Glutamatergic neuron (in vitro differentiated cells): Measurements from ENCODE around the gene MEF2D. TPM values are rescaled to one million over a fixed set of nuclear protein-coding genes. Genes with fewer than 3 reads are reported as not detected.
A peak's percentile ranks its signal among the peaks of the same experiment; 100 is the strongest.

Source experiments
- DNase-seq: peaks from one replicate; pipeline ENCODE4 v3.0.0; 2022
- H3K27ac Mint-ChIP-seq: one replicate; pipeline ENCODE4 v1.8.0; 2020; ENCODE audit warnings: mild to moderate bottlenecking, mixed read lengths, inconsistent platforms; ENCODE audit not compliant: unreplicated experiment
- H3K27me3 Mint-ChIP-seq: one replicate; pipeline ENCODE4 v1.8.0; 2020; ENCODE audit warnings: mild to moderate bottlenecking, moderate library complexity, mixed read lengths, inconsistent platforms; ENCODE audit not compliant: unreplicated experiment
- H3K36me3 Mint-ChIP-seq: one replicate; pipeline ENCODE4 v1.8.0; 2020; ENCODE audit warnings: mild to moderate bottlenecking, mixed read lengths, inconsistent platforms; ENCODE audit not compliant: unreplicated experiment
- H3K4me1 Mint-ChIP-seq: one replicate; pipeline ENCODE4 v1.8.0; 2020; ENCODE audit warnings: mild to moderate bottlenecking, low read depth, mixed read lengths, inconsistent platforms; ENCODE audit not compliant: unreplicated experiment
- H3K4me3 Mint-ChIP-seq: one replicate; pipeline ENCODE4 v1.8.0; 2020; ENCODE audit warnings: mild to moderate bottlenecking, mixed read lengths, inconsistent platforms; ENCODE audit not compliant: unreplicated experiment
- H3K9me3 Mint-ChIP-seq: one replicate; pipeline ENCODE4 v1.8.0; 2020; ENCODE audit warnings: mild to moderate bottlenecking, moderate library complexity, mixed read lengths, inconsistent platforms; ENCODE audit not compliant: unreplicated experiment
- CTCF ChIP-seq: fragments of 200-600 bp; sonication (generic); IDR thresholded peaks from one replicate; pipeline ENCODE4 v1.5.0; 2021; ENCODE audit not compliant: partially characterized antibody, unreplicated experiment
- total RNA-seq: library from RNA; stranded (reverse); fragmentation: NEBNext Ultra II Directional; extraction: Animal tissue kit (Norgen Biotek cat#: 25700); gene quantifications from one replicate; pipeline ENCODE4 v1.2.1, GENCODE V29; 2021; ENCODE audit not compliant: unreplicated experiment

The MEF2D gene
- total RNA-seq, 1 donor from 2014 or later, result 50.0 TPM

- peaks cover 39% of the 10 kb centered on the region for H3K27me3 Mint-ChIP-seq
- peaks cover 9% of the 10 kb centered on the region for H3K4me1 Mint-ChIP-seq
- peak overlapping the region; percentile 86 for H3K4me3 Mint-ChIP-seq
- DNase-seq, result no peak
- no peaks in the 10 kb centered on the region for H3K36me3 Mint-ChIP-seq
- peaks cover 4% of the 10 kb centered on the region for H3K9me3 Mint-ChIP-seq
- no peak for TF ChIP-seq CTCF
- H3K27ac Mint-ChIP-seq, result no peak overlapping the region
Measured at GRCh38 chr1:156421939-156422601, 78.5 kb downstream of the MEF2D start.

GRCh38 chr1:156421062-156421938 is 79.3 kb downstream of the MEF2D start:
- Mint-ChIP-seq H3K4me3 (peak overlapping the region; percentile 86), H3K36me3 (no peaks in the 10 kb centered on the region)
- TF ChIP-seq CTCF, result no peak

GRCh38 chr1:156420205-156421061 is 80.1 kb downstream of the MEF2D start:
- Mint-ChIP-seq H3K4me3 (peak overlapping the region; percentile 80), H3K4me1 (peaks cover 9% of the 10 kb centered on the region), H3K9me3 (peaks cover 5% of the 10 kb centered on the region), H3K27ac (no peak overlapping the region), H3K27me3 (peaks cover 32% of the 10 kb centered on the region), H3K36me3 (no peaks in the 10 kb centered on the region)
- TF ChIP-seq CTCF, result no peak
- DNase-seq, result no peak

More at GRCh38 chr1:156421062-156421938, 79.3 kb downstream of the MEF2D start:
- Mint-ChIP-seq H3K9me3 (peaks cover 7% of the 10 kb centered on the region), H3K27me3 (peaks cover 39% of the 10 kb centered on the region), H3K4me1 (peaks cover 9% of the 10 kb centered on the region), H3K27ac (no peak overlapping the region)
- DNase-seq, result peak; percentile 84

GRCh38 chr1:156419854-156420204 is 80.7 kb downstream of the MEF2D start:
- DNase-seq, result peak; percentile 62
- H3K36me3 Mint-ChIP-seq, result no peaks in the 10 kb centered on the region
- no peak for TF ChIP-seq CTCF
- peaks cover 7% of the 10 kb centered on the region for H3K9me3 Mint-ChIP-seq
- peaks cover 10% of the 10 kb centered on the region for H3K4me1 Mint-ChIP-seq
- H3K27me3 Mint-ChIP-seq, result peaks cover 32% of the 10 kb centered on the region
- no peak overlapping the region for H3K27ac Mint-ChIP-seq
- H3K4me3 Mint-ChIP-seq, result no peak overlapping the region
